Stimulated activated CD4-positive, alpha-beta T cell treated with anti-CD3 and anti-CD28 coated beads, Interleukin-15, amount 100 ng/mL, for 1 hour (primary cell): Measurements from ENCODE around the gene GPR148.

ENCODE experiments used
- DNase-seq, 2 donors: peaks; one replicate each; pipeline ENCODE4 v3.0.0-alpha.2; 2020; ENCODE audit warnings: low read depth in 1 of 2, low spot score in 1 of 2

Gene GPR148

DNA sequence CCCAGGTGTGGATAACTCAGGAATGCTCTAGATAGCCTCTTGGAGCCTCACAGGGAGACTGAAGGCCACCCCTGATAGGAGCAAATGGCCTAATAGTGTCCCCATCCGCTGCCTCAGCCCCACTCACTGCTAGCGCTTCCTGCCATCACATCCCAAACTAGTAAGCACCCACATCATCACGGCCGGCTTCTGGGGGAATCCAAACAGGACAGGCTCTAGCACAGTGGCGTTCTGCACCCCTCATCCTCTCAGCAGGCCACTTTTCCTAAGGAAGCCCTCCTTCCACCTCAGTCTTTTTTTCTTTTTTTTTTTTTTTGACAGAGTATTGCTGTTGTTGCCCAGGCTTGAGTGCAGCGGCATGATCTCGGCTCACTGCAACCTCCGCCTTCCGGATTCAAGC is 20.2 kb downstream of the GPR148 start:
- DNase-seq, result no peak

DNA sequence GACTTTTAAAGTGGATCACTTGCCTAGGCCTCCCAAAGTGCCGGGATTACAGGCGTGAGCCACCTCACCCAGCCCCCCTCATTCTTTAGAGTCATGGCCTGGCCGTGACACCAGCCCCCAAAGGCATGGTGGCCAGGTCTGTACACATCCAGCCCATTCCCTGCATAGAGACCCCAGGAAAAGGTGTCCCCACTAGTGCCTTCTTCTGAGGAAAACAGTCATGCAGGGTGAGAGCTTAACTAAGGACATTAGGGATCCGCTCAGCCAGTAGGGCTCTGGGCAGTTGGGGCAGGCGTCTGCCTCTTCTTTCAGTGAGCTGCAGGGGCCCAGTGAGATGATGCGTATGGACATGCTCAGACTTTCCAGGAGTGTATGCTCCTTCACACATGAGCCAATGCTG is 20.8 kb downstream of the GPR148 start:
- DNase-seq, result no peak

DNA sequence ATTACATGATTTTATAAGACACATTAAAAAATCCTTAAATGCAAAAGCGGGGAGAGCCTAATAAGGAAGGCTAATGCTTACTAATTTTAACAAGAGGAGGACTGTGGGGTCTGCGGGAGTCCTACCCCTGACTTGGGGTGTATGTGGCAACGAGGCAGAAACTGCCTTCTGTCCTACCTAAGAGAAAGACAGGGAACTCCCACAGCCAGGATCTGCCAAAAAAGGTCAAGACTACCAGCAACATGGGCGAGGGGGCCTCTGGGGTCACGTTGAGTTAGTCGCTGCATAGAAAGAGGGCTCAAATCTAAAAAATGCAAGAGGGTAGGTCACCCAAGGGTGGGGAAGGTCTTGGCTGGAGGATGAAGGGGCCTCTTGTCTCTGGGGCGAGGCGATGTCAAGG is 25.9 kb downstream of the GPR148 start:
- DNase-seq, result no peak

DNA sequence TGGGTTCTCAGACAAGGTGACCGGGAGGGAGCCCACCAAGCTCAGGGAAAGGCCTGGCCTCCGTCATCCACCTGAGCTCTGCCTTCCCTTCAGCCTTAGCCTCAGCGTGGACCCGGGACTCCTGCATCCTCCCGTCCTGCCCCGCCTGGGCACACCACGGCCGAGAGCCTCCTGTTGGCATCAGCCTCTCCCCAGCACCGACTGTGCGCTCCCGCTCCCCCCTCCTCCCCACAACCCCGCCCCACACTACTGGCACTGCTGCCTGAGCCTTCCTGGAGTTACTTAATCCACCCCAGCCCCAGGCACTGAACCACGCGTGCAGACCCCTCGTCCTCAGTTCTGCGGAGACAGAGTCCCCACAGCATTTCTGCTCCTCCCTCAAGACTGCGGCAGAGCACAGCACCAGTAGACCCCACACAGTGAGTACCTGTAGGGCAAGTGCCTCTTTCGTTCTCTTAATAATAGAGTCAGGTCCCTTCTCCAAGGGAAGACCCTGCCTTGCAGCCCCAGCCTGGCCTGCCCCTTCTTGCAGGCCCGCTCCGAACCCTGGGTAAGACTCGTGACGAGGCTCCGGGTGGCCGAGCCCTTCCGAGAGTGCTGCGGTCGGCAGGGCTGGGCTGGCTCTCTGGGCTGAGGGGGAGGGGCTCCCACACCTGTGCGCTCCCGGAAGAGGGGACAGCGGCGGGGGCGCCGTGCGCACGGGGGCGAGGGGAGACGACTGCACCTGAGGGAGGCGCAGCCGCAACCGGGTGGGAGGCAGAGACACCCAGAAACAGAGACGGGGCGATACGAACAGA is 26.6 kb downstream of the GPR148 start, which contains the start of gene AMER3:
TSS of gene AMER3 (plus strand) at position 285 of the 797 bp plus-strand sequence. CDS start 6,533 bp downstream, outside the sequence.
- no peak for DNase-seq

DNA sequence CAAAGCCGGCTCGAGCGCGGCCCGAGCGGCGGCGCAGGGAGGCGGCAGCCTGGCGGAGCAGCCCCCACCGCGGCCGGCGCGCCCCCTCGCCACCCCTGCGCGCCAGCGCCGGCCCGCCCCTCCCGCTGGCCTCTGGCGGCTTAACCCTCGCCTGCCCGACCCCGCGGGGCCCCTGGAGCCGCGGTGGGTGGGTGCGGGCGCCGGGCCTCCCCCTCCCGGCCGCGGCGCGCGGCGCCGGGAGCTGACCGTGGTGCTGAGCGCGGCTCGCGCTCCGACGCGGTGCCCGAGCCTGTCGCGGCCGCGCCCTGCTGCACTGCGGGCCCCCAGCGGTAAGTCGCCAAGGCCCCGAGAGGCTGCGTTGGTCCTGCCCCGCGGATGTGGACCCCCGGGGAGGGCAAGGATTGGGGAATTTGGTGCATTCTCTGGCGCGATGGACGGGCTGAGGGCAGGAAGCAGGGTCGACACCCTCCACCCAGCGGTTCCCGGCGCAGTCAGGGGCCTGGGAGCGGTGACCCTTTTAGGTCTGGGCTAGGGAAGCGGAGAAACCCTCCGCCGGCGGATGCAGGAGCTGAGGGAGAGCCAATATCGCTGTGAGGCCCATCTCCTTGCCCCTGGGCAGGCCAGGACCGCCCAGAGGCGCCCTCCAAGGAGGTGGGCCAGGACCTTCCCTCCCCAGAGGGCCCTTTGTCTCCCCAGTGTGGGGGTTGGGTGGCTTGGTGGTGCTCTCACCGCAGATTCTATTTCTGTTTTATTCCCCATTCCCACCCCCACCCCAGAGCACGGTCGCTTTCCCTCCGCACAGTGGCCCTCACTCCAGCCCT is 27.4 kb downstream of the GPR148 start:
- no peak for DNase-seq

DNA sequence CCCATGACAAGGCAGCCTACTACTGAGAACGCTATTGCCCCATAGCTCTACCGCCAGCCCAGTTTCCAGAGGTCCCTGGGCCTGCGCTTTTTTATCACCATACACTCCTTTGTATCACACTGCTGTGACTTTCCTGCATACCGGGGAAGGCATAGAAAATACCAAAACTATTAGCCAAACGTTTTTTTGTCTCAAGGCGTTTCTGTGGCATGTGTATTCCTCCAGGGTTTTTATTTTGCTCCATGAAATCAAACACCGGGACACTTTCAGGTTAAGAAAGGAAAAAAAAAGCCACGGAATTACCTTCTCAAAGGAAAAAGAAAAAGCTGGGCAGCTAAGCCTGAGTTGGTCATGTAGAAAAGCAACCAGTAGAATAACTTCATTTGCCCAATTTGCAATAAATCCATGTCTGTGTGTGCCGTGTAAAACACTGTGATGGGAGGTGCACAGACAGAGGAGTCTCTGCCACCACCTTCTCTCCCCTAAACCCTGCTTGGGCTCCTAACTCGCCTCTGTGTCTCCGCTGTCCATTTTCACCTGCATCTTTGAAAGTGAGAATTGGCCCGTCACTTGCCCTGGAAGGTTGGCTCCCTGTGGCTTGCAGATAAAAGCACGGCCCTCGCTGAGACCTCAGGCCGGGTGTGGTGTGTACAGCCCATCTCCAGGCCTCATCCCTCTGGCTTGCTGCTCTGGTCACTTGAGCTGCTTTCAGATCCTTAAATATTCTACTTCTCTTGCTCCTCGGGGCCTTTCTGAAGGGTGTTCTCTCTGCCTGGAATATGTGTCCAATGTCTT is 28.2 kb downstream of the GPR148 start:
- DNase-seq, result no peak

DNA sequence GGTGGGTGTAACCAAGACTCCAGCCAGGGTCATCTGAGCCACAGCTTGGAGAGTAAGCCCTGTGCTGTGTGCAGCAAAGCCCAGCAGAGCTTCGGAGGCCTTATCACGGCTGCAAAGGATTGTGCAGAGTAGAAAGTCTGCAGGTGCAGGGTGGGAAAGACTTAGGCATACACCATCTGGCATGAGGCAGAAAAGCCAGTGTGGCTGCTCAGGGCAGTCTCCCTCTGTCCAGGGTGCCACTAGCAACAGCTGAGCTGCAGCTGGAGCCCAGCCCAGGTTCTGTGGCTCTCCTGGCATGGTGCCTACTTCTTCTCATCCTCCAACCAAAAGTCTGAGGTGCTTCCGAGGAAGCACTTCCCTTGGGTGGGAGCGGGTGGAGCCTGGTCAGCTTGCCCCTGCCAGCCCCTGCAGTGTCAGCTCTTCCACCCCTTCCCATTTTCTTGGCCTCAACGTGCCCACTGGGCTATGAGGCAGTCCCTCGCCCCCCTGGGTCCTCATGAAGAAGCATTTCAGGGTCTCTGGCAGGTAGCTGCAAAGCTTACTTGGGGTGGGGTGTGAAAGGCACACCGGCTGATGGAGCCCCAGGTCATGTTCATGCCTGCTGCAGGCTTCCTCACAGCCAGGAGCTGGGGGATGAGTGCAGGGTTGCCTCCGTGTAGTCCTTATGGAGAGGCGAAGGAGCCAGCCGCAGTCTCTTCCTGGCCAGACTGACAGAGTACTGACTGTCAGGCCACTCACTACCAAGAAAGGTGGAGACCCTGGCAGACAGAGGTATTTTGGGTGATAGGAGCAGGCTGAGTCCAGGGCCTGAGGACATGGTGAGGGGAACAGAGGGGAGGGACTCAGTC is 31.3 kb downstream of the GPR148 start:
- DNase-seq, result no peak

DNA sequence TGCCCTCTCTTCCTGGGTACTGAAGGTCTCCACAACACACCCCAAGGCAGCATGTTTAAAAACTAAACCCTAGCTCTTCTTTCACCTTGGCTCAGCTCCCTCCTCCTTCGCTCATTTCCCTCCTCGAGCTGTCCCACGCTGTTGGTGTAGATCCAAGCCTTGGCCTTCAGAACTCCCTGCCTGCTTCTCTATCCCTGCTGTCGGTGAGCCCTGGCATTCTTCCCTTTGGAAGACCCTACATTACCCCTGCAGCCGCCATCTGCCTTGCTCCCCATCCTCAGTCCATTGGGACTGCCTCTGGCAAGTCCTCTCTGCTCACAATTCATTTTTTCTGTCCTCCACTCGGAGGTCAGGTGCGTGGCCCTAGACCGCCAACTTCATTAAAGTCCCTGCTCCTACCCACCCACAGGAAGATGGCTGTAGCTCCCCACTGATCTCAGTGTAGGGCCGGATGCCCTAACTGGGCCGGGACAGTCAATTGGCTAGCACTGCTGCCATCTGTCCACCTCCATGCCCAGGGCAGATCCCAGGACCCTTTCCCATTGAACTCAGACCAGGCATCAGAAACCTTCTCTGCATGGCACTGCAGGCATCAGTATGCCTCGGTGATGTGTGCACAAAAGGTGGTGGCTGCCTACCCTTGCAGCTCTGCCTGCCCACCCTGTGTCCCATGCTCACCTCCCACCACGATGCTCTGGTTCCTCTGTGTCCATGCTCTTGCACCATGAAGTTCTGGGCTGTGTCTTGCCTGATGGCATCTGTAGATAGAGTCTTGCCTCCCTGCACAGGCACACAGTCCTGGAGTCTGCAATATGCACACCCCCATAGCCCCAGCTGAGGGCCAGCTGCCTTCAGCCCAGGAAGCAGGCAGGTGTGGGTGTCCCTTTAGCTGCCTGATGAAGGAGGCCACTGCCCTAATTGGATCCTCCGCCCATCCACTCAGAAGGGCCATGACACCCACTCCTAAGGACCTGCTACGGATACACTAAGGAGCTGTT is 32.2 kb downstream of the GPR148 start:
- DNase-seq, result no peak

DNA sequence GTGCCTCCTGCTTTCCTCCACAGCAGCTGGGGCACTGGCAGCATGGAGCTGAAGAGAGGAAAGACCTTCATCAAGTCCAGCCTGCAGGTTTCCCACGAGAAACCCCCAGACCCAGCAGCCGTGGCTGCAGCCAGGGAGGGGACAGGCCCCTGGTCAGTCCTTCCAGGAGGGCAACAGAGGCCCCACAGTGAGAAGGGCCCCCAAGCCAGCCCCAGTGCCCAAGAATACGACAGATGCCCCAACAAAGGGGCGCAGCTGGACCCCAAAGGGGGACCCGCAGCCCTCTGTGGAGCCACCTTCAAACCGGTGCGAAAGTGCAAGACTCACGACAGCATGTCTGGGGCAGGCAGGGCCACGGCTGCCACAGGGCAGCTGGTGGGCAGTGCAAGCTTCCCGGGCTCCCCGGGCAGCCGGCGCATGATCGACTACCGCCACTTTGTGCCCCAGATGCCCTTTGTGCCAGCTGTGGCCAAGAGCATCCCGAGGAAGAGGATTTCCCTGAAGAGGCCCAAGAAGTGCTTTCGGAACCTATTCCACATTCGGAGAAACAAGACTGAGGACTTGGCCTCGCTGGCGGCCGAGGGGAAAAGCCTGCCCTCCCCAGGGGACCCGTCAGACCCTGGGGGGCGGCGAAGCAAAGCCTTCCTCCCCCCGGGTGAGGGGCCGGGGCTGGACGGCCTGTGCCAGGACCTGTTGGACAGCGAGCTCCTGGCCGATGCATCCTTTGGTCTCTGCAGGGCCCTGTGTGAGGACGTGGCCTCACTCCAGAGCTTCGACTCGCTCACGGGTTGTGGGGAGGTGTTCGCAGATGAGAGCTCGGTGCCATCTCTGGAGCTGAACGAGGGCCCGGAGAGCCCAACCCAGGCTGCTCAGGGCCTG is 33.4 kb downstream of the GPR148 start:
- no peak for DNase-seq

DNA sequence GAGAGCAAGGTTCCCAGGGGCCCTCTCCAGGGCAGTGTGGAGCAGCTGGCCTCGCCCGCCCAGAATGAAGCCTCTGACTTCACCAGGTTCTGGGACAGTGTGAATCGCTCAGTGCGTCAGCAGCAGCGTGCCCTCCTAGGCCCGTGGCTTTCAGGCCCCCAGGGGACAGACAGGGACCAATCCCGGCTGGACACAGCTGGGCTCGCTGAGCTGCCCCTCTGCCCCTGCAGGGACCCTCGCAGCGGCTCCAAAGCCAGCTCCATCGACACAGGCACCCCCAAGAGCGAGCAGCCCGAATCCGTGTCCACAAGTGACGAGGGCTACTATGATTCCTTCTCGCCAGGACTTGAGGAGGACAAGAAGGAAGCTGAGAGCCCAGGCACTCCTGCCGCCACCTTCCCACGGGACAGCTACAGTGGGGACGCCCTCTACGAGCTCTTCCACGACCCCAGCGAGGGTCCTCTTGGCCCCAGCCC is 34.1 kb downstream of the GPR148 start:
- no peak for DNase-seq

DNA sequence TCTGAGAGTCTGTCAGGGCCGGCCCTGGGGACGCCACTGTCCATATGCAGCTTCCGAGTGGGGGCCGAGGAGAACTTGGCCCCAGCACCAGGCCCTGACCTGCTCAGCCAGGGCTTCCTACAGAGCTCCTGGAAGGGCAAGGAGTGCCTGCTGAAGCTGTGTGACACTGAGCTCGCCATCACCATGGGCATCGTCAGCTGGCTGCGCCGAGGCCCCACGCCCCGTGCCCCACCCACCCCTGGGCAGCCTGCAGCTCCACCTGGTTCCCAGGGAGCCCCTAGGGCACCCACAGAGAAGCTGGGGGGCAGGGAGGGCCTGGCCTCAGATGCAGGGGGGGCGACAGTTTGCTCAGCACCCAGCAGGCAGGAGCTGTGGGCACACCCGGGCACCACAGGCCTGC is 34.5 kb downstream of the GPR148 start:
- no peak for DNase-seq

DNA sequence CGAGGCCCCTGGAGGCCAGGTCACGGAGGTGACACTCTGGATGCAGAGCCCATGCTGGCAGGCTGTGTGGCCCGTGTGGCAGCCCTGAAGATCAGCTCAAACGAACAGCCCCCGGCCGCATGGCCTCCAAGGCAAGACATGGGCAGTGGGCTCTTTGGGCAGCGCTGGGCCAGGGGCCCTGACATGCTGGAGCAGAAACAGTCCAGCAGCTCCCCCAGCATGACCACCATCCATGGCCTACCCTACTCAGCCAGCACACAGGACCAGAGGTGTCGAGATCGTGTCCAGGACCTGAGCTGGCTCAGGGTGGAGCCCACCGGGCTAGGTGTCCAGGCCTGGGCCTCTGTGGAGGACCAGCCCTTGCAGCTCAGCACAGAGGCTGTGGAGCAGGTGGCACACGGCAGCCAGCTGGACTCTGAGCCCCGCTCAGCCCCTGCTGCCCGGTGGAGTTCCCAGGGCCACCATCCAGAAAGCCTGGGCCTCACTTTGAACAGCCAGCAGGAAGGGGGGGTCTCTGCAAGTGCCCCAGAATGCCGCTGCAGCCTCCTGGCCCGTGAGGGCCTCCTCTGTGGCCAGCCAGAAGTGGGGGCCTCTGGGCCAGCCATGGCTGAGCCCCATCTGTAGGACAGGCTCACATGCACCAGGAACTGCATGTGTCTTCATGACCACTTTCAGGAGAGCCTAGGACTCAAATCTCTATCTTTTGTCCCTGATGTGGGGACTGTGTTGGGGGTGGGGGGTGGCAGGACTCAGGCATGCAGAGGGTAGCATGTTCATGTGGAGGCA is 35.4 kb downstream of the GPR148 start:
- DNase-seq, result no peak

DNA sequence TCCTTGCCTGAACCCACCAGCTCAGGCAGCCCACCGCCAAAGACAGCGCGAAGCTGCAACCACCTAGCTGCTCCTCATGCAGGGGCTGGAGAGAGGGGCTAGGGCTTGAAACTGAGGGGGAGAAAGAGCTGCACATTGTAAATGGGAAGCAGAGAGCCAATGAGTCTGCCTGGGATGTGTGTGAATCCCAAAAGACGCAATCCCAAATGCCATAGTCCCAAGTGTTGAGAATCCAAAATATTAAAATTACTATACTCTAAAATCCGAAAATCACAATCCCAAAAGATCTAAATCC is 35.9 kb downstream of the GPR148 start:
- DNase-seq, result no peak

DNA sequence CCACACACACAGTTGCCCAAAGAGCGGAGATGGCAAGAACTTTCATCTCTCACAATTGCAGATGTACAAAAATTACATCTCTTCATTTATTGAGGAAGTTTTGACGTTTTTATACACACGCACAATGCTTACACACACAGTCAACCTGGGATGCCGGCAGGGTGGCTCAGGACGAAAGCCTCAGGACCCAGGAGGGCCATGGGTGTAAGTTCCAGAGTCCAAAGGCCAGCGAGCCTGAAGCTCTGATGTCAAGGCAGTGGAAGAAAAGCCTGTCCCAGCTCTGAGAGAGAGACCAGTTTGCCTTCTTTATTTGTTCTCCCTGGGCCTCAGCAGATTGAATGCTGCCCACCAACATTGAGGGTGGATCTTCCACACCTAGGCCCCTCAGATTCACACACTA is 36.6 kb downstream of the GPR148 start:
- no peak for DNase-seq

DNA sequence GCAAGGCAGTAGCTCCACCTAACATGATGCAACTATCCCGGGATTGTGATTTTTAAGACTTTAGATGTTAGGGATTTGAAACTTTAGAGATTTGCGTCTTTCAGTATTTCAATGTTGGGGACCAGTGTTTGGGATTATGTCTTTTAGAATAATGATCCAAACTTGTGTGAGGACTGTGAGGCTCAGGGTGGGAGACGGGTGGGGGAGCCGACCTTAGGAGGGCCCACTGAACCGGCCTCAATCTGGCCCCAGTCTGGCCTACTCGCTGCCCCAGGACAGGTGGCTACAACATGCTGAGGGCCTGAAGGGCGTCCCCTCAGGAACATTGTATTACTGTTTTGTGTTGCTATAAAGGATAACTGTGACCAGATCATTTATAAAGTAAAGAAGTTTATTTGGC is 37.2 kb downstream of the GPR148 start:
- no peak for DNase-seq

DNA sequence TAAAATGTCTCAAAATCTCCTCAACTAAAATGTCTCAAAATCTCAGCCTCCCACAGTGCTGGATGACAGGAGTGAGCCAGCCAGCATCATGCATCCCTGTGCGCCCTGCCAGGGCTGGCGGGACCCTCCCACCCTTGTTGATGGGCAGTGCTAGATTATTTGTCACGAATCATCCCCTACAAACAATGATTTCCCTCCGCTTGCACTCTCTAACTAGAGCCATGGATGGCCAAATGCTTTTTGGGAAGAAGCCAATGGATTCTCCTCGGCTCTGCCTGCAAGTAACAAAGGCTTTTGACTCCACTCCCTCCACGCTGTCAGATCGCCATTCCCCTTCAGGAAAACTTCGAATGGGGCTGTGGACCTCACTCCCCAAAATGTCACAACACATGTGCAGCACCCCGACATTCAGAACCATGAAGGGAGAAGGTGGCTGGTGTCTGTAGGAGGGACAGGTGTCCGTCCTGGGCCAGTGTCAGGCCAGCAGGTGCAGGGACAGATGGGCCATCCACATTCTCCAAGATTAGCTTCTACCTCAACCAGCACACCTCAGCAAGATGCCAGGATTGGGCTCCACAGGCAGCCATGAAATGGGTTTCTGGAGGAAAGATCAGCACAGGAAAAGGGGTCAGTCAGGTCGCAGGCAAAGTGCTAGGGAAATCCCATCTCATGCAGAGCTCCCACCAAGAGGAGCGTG is 38.0 kb downstream of the GPR148 start:
- no peak for DNase-seq

DNA sequence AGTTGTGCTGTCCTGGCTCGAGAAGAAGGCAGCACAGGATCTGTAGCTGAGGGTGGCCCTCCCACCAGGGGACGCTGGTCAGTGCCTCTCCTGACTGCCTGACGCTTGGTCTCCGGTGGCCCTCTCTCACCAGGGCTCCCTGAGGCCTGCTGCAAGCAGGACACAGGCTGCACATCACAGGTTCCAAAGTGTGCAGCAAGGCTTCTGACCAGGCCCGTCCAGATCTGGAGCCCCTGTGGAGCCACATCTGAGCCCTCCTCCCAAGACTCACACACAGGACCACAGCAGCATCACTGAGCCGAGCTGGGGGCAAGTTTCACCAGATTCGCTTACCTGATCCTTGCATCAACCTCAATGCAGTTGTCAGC is 38.5 kb downstream of the GPR148 start:
- DNase-seq, result no peak
